GM12878 (cell line): ENCODE results near the gene VRK3.

ENCODE experiments used
- BHLHE40 ChIP-seq, 2 experiments: fragments of 450-650 bp in 1 of 2; IDR thresholded peaks; 2 replicates each; pipeline ENCODE4 v1.6.1; 2011 to 2017; ENCODE audit warnings: low read depth in 2 of 2, borderline replicate concordance in 1 of 2, improper control_type of control experiment in 1 of 2, low read length in 1 of 2, mild to moderate bottlenecking in 1 of 2
- EP300 ChIP-seq, 2 experiments: fragments of 150-350 bp in 1 of 2; IDR thresholded peaks; 2 replicates each; pipeline ENCODE4 v1.6.1; 2011 to 2012; ENCODE audit warnings: low read depth in 2 of 2, low read length in 2 of 2, borderline replicate concordance in 1 of 2, improper control_type of control experiment in 1 of 2, inconsistent platforms in 1 of 2; ENCODE audit not compliant: control insufficient read depth in 1 of 2

GRCh38 chr19:50053119-50053518 lies 27.9 kb upstream of the VRK3 start:
- TF ChIP-seq EP300 (IDR thresholded peaks at IDR 0.05; ENCODE audit: borderline replicate concordance in 1 of 2, control insufficient read depth in 1 of 2, low read depth in 2 of 2, low read length in 2 of 2) = no peak
- no peak for TF ChIP-seq BHLHE40 (IDR thresholded peaks at IDR 0.05; ENCODE audit: borderline replicate concordance in 1 of 2, low read depth in 2 of 2, low read length in 1 of 2)
